Kidney epithelial cell (primary cell): ENCODE data around the gene RAB4A. TPM values are rescaled to one million over a fixed set of nuclear protein-coding genes. Genes with fewer than 3 reads are reported as not detected.

ENCODE experiments used
- DNase-seq: peaks from one replicate; pipeline ENCODE4 v3.0.0-alpha.2; 2010; ENCODE audit warnings: low read depth
- H3K27me3 ChIP-seq: 2 replicates; pipeline ENCODE4 v1.6.0; 2011; ENCODE audit warnings: low read length; ENCODE audit not compliant: control insufficient read depth, insufficient read depth
- H3K36me3 ChIP-seq: 2 replicates; pipeline ENCODE4 v1.5.1; 2011; ENCODE audit warnings: low read length; ENCODE audit not compliant: control insufficient read depth, insufficient read depth
- H3K4me3 ChIP-seq: 2 replicates; pipeline ENCODE4 v1.5.1; 2011; ENCODE audit warnings: low read depth, mild to moderate bottlenecking, control low read depth, low read length
- CTCF ChIP-seq: IDR thresholded peaks from 2 replicates; pipeline ENCODE4 v1.5.1; 2011; ENCODE audit warnings: mild to moderate bottlenecking, moderate library complexity, low read length, control low read depth, inconsistent platforms; ENCODE audit not compliant: insufficient read depth, poor library complexity, severe bottlenecking
- total RNA-seq: library from RNA; depleted of rRNA; stranded (reverse); fragments of >200 nt; gene quantifications from 2 replicates; pipeline ENCODE4 v1.2.3, GENCODE V29; 2015

RAB4A gene
- total RNA-seq, 1 donor from 2014 or later: 53.9 TPM

GRCh38 chr1:229254910-229255541 is 15.9 kb upstream of the RAB4A start:
- no peak overlapping the region for H3K4me3 ChIP-seq
- TF ChIP-seq CTCF: no peak
- H3K36me3 ChIP-seq: no peaks in the 10 kb centered on the region
- DNase-seq: no peak
- H3K27me3 ChIP-seq: peaks cover under 1% of the 10 kb centered on the region

GRCh38 chr1:229258031-229258756 is 12.7 kb upstream of the RAB4A start:
- TF ChIP-seq CTCF: peak; percentile 62
- Histone ChIP-seq H3K27me3 (no peaks in the 10 kb centered on the region), H3K36me3 (no peaks in the 10 kb centered on the region), H3K4me3 (no peak overlapping the region)
- DNase-seq: peak; percentile 28

- H3K27me3 ChIP-seq: no peaks in the 10 kb centered on the region
- H3K36me3 ChIP-seq: no peaks in the 10 kb centered on the region
- no peak for TF ChIP-seq CTCF
- DNase-seq: no peak
- H3K4me3 ChIP-seq: no peak overlapping the region
These were observed 12.2 kb upstream of the RAB4A start for GRCh38 chr1:229258757-229259060.

- no peaks in the 10 kb centered on the region for H3K36me3 ChIP-seq
- H3K27me3 ChIP-seq: no peaks in the 10 kb centered on the region
- no peak for TF ChIP-seq CTCF
- DNase-seq: no peak
- no peak overlapping the region for H3K4me3 ChIP-seq
These were observed 10.6 kb upstream of the RAB4A start for GRCh38 chr1:229260297-229260696.

- Histone ChIP-seq H3K4me3 (no peak overlapping the region), H3K36me3 (no peaks in the 10 kb centered on the region), H3K27me3 (no peaks in the 10 kb centered on the region)
- no peak for DNase-seq
- TF ChIP-seq CTCF: no peak
These were observed 8.7 kb upstream of the RAB4A start for GRCh38 chr1:229262239-229262638.

- no peak for TF ChIP-seq CTCF
- H3K36me3 ChIP-seq: no peaks in the 10 kb centered on the region
- no peak for DNase-seq
- H3K27me3 ChIP-seq: no peaks in the 10 kb centered on the region
- no peak overlapping the region for H3K4me3 ChIP-seq
These were observed 7.7 kb upstream of the RAB4A start for GRCh38 chr1:229263254-229263653.
